PC-9 (cell line): ENCODE data around the gene LMOD3. TPM values are rescaled to one million over a fixed set of nuclear protein-coding genes. Genes with fewer than 3 reads are reported as not detected.

ENCODE experiments used
- BruUV-seq: library from RNA; stranded (reverse); fragments of 400-500 nt; replicated peaks from 2 replicates; lab custom pipeline; 2021; lab: Mats Ljungman, UMichigan
- CTCF ChIA-PET: fragments of 300-600 bp; sonication (Branson Sonifier 250); formaldehyde crosslinking; loops from one replicate; lab custom pipeline; 2022; ENCODE audit warnings: antibody characterized with exemption; lab: Charles Lee
- POLR2A ChIA-PET: fragments of 300-600 bp; sonication (Branson Sonifier 250); formaldehyde crosslinking; loops from one replicate; lab custom pipeline; 2022; ENCODE audit warnings: antibody characterized with exemption; ENCODE audit not compliant: unreplicated experiment; lab: Charles Lee
- DNase-seq, 2 experiments: peaks; one replicate each; pipeline versions ENCODE4 v3.0.0 to v3.0.0-alpha.2; 2015 to 2022; ENCODE audit warnings: mixed read lengths in 1 of 2
- H2AFZ ChIP-seq: fragments of 200-600 bp; sonication (generic); 2 replicates; pipeline ENCODE4 v1.8.1; 2017; ENCODE audit warnings: antibody characterized with exemption
- H3F3A ChIP-seq: fragments of 200-600 bp; sonication (generic); 2 replicates; pipeline ENCODE4 v1.8.1; 2017; ENCODE audit warnings: antibody characterized with exemption, mild to moderate bottlenecking, low read depth; ENCODE audit not compliant: insufficient read depth
- H3K27ac ChIP-seq: fragments of 200-600 bp; sonication (generic); 2 replicates; pipeline ENCODE4 v1.6.1; 2016; ENCODE audit warnings: mixed run types
- H3K27me3 ChIP-seq: fragments of 200-600 bp; sonication (generic); 2 replicates; pipeline ENCODE4 v1.6.1; 2016; ENCODE audit warnings: low read depth, mixed run types; ENCODE audit not compliant: insufficient read depth
- H3K36me3 ChIP-seq: fragments of 200-600 bp; sonication (generic); 2 replicates; pipeline ENCODE4 v1.6.1; 2016; ENCODE audit warnings: low read depth, mixed run types
- H3K4me1 ChIP-seq: fragments of 200-600 bp; sonication (generic); replicated peaks from 2 replicates; pipeline ENCODE4 v1.6.1; 2016; ENCODE audit warnings: mixed run types; ENCODE audit not compliant: insufficient read depth
- H3K4me2 ChIP-seq: fragments of 200-600 bp; sonication (generic); 2 replicates; pipeline ENCODE4 v1.6.1; 2017; ENCODE audit warnings: mixed run types
- H3K4me3 ChIP-seq: fragments of 200-600 bp; sonication (generic); 2 replicates; pipeline ENCODE4 v1.6.1; 2016; ENCODE audit warnings: mixed run types
- H3K79me2 ChIP-seq: fragments of 200-600 bp; sonication (generic); 2 replicates; pipeline ENCODE4 v1.6.1; 2017; ENCODE audit warnings: low read depth, mixed run types
- H3K9me2 ChIP-seq: fragments of 200-600 bp; sonication (generic); 2 replicates; pipeline ENCODE4 v1.8.1; 2017; ENCODE audit warnings: mild to moderate bottlenecking; ENCODE audit not compliant: insufficient read depth
- H3K9me3 ChIP-seq: fragments of 200-600 bp; sonication (generic); 2 replicates; pipeline ENCODE4 v1.8.1; 2016; ENCODE audit warnings: low read depth; ENCODE audit not compliant: insufficient read depth
- H4K20me1 ChIP-seq: fragments of 200-600 bp; sonication (generic); 2 replicates; pipeline ENCODE4 v1.8.1; 2017; ENCODE audit not compliant: insufficient read depth
- CTCF ChIP-seq: fragments of 200-600 bp; sonication (generic); conservative IDR thresholded peaks from 2 replicates; pipeline ENCODE4 v1.6.1; 2017; ENCODE audit warnings: mixed run types, antibody characterized with exemption, mild to moderate bottlenecking, moderate library complexity
- EZH2 ChIP-seq: fragments of 200-600 bp; sonication (generic); IDR thresholded peaks from 2 replicates; pipeline ENCODE4 v1.8.0; 2017; ENCODE audit warnings: antibody characterized with exemption, low read depth
- intact Hi-C: fragments of 100-400 bp; cut with micrococcal nuclease; formaldehyde crosslinking; loops from one replicate; pipeline ENCODE4 v1.10.0; 2022; ENCODE audit not compliant: unreplicated experiment
- total RNA-seq: library from RNA; stranded (reverse); gene quantifications from 2 replicates; pipeline ENCODE4 v1.2.3, GENCODE V29; 2021

LMOD3 gene
- total RNA-seq, 1 experiment from 2014 or later, result not detected

DNA sequence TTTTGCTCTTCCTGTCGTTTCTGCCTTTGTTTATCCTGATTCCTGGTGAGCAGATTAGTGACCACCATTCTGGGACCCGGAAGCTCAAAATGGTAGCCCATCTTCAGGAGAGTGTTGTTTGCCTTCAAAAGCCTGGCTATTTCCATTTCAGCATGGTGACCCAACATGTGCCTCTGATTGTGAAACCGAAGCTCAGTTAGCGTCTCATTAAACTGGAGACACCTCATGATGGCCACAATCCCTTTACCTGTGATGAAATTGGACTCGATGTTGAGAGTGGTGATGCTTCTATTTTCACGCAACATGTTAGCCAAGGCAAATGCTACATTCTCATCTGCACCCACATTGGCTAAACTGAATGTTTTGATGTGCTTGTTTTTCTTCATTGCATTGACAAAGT lies 3.3 kb downstream of the LMOD3 start:
- intact Hi-C loops, result loop anchor here (5.0 kb wide), 1 partner anchor 83 kb away; no protein-coding TSS in a partner anchor
- ChIA-PET CTCF (interaction anchor here (0.6 kb wide), 1 partner anchor 110 kb away, joined by 3 read pairs; no protein-coding TSS in a partner anchor), POLR2A (no interaction called here)
- Histone ChIP-seq H3F3A (peaks cover 27% of the 10 kb centered on the region), H3K27me3 (no peaks in the 10 kb centered on the region), H3K4me3 (no peak overlapping the region), H4K20me1 (no peaks in the 10 kb centered on the region), H3K27ac (no peak overlapping the region), H2AFZ (no peak overlapping the region), H3K36me3 (no peaks in the 10 kb centered on the region), H3K4me2 (no peak overlapping the region), H3K9me2 (no peaks in the 10 kb centered on the region), H3K4me1 (peaks cover 31% of the 10 kb centered on the region), H3K9me3 (no peaks in the 10 kb centered on the region), H3K79me2 (no peaks in the 10 kb centered on the region)
- no peak for TF ChIP-seq CTCF
- no peak for TF ChIP-seq EZH2
- DNase-seq, result no peak
- BruUV-seq, result no TSS peak

DNA sequence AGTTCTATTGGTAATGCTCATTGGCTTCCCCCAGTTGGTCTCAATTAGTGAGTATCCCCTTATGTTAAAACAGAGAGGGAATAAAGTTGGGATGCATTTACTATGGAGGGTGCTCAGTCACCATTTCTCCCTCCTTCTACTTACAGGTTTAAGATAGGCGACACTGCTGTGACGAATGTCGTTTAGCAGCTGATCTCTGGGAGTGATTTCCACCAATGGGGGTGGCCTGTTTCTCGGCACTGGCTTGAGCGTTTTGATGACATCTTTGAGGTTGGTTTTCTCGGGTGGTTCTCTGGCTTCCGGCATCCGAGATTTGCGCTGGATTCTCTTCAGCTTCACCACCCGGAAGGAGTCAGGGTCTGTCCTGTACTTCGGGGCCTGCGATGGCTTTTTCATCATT lies 3.8 kb downstream of the LMOD3 start:
- no peak overlapping the region for H3K4me3 ChIP-seq
- TF ChIP-seq EZH2, result no peak
- no peak for TF ChIP-seq CTCF
- BruUV-seq, result no TSS peak
- DNase-seq, result no peak
- no peaks in the 10 kb centered on the region for H3K27me3 ChIP-seq
- H3K27ac ChIP-seq, result no peak overlapping the region
- H3K9me3 ChIP-seq, result no peaks in the 10 kb centered on the region
- H3F3A ChIP-seq, result peaks cover 27% of the 10 kb centered on the region
- intact Hi-C loops, result loop anchor here (5.0 kb wide), 1 partner anchor 84 kb away; no protein-coding TSS in a partner anchor
- no peak overlapping the region for H3K4me2 ChIP-seq
- H2AFZ ChIP-seq, result no peak overlapping the region
- H3K9me2 ChIP-seq, result no peaks in the 10 kb centered on the region
- H3K4me1 ChIP-seq, result peaks cover 31% of the 10 kb centered on the region
- POLR2A ChIA-PET, result no interaction called here
- CTCF ChIA-PET, result no interaction called here
- no peaks in the 10 kb centered on the region for H4K20me1 ChIP-seq
- no peaks in the 10 kb centered on the region for H3K79me2 ChIP-seq
- H3K36me3 ChIP-seq, result no peaks in the 10 kb centered on the region

- Histone ChIP-seq H3K9me2 (no peaks in the 10 kb centered on the region), H4K20me1 (no peaks in the 10 kb centered on the region), H2AFZ (no peak overlapping the region), H3K27ac (peak overlapping the region; percentile 87), H3K4me1 (peaks cover 31% of the 10 kb centered on the region), H3K4me3 (peak overlapping the region; percentile 34; the same call in 1 of the 2 replicates), H3F3A (peaks cover 27% of the 10 kb centered on the region), H3K27me3 (no peaks in the 10 kb centered on the region), H3K79me2 (no peaks in the 10 kb centered on the region), H3K9me3 (no peaks in the 10 kb centered on the region), H3K4me2 (peak overlapping the region; percentile 82), H3K36me3 (no peaks in the 10 kb centered on the region)
- ChIA-PET CTCF (interaction anchor here (0.6 to 1.1 kb wide), 3 partner anchors 11 to 305 kb away, joined by 3 to 7 read pairs (median 3); no protein-coding TSS in a partner anchor), POLR2A (interaction anchor here (0.6 to 0.7 kb wide), 2 partner anchors 27 to 29 kb away, joined by 3 to 4 read pairs; no protein-coding TSS in a partner anchor)
- intact Hi-C loops, result loop anchor here (1.0 to 5.0 kb wide), 3 partner anchors 33 to 85 kb away; partner anchors contain the start of genes ARL6IP5 and TMF1
- peak; percentile 61 to 93 for DNase-seq
- no peak for TF ChIP-seq EZH2
- TF ChIP-seq CTCF, result no peak
- BruUV-seq, result no TSS peak
Observed at GRCh38 chr3:69116897-69117296, 5.5 kb downstream of the LMOD3 start.
